ENCODE measurements around the gene SPEF1. TPM values are rescaled to one million over a fixed set of nuclear protein-coding genes. Genes with fewer than 3 reads are reported as not detected.
A peak's percentile ranks its signal among the peaks of the same experiment; 100 is the strongest.

SPEF1 gene
- total RNA-seq, 1 experiment from 2014 or later = not detected

GRCh38 chr20:3785240-3786125 is 4.2 kb upstream of the SPEF1 start:
- H3K4me3 Mint-ChIP-seq (ENCODE audit: unreplicated experiment) = peak overlapping the region; percentile 74
- Histone ChIP-seq H3K27me3 (replicated peaks; ENCODE audit: control insufficient read depth, insufficient read depth, low read length) (no peaks in the 10 kb centered on the region), H3K4me1 (peaks cover 29% of the 10 kb centered on the region), H3K9me3 (no peaks in the 10 kb centered on the region), H3K36me3 (ENCODE audit: control insufficient read depth, insufficient read depth, low read length) (no peaks in the 10 kb centered on the region), H3K4me3 (ENCODE audit: low read depth, low read length) (peak overlapping the region; percentile 89)
- H3K27ac Mint-ChIP-seq (ENCODE audit: unreplicated experiment) = no peak overlapping the region
- ChIA-PET POLR2A (interaction anchor here (1.5 to 2.1 kb wide), 3 partner anchors 10 to 35 kb away, joined by 5 to 12 read pairs (median 7); partner anchors contain the start of genes AP5S1 and CDC25B), CTCF (interaction anchor here (1.1 to 2.5 kb wide), 4 partner anchors 17 to 287 kb away, joined by 3 to 27 read pairs (median 12); partner anchors contain the start of genes ADISSP and AP5S1)
- H3K27me3 Mint-ChIP-seq (ENCODE audit: insufficient read depth, unreplicated experiment) = peaks cover 3% of the 10 kb centered on the region
- DNase-seq = no peak
- peaks cover 7% of the 10 kb centered on the region for H3K4me1 Mint-ChIP-seq (ENCODE audit: low read depth, unreplicated experiment)
- intact Hi-C loops (cut with micrococcal nuclease; ENCODE audit: unreplicated experiment) = loop anchor here (1.0 to 5.0 kb wide), 2 partner anchors 35 to 72 kb away; partner anchors contain the start of gene AP5S1
- no peak for TF ChIP-seq CTCF (IDR thresholded peaks at IDR 0.05; ENCODE audit: insufficient read depth in 1 of 2, low read depth in 1 of 2, low read length in 1 of 2, severe bottlenecking in 1 of 2, unreplicated experiment in 1 of 2)
- no TSS peak for BruUV-seq (replicated peaks)
- peaks cover 14% of the 10 kb centered on the region for H3K36me3 Mint-ChIP-seq (ENCODE audit: insufficient read depth, unreplicated experiment)
- H3K9me3 Mint-ChIP-seq (ENCODE audit: unreplicated experiment) = no peaks in the 10 kb centered on the region

- no peak for TF ChIP-seq CTCF (IDR thresholded peaks at IDR 0.05; ENCODE audit: insufficient read depth in 1 of 2, low read depth in 1 of 2, low read length in 1 of 2, severe bottlenecking in 1 of 2, unreplicated experiment in 1 of 2)
- intact Hi-C loops (cut with micrococcal nuclease; ENCODE audit: unreplicated experiment) = loop anchor here (5.0 kb wide), 1 partner anchor 72 kb away; no protein-coding TSS in a partner anchor
- no peaks in the 10 kb centered on the region for H3K27me3 ChIP-seq (replicated peaks; ENCODE audit: control insufficient read depth, insufficient read depth, low read length)
- H3K4me3 ChIP-seq (ENCODE audit: low read depth, low read length) = no peak overlapping the region; the same call in 1 of the 2 replicates
- Mint-ChIP-seq H3K9me3 (ENCODE audit: unreplicated experiment) (no peaks in the 10 kb centered on the region), H3K27ac (ENCODE audit: unreplicated experiment) (no peak overlapping the region), H3K27me3 (ENCODE audit: insufficient read depth, unreplicated experiment) (peaks cover 3% of the 10 kb centered on the region), H3K4me3 (ENCODE audit: unreplicated experiment) (peak overlapping the region; percentile 30), H3K36me3 (ENCODE audit: insufficient read depth, unreplicated experiment) (peaks cover 14% of the 10 kb centered on the region), H3K4me1 (ENCODE audit: low read depth, unreplicated experiment) (peaks cover 7% of the 10 kb centered on the region)
- ChIA-PET POLR2A (interaction anchor here (1.6 kb wide), 1 partner anchor 11 kb away, joined by 5 read pairs; the partner anchor contains the start of gene CDC25B), CTCF (interaction anchor here (2.5 kb wide), 1 partner anchor 17 kb away, joined by 8 read pairs; the partner anchor contains the start of gene ADISSP)
- H3K9me3 ChIP-seq = no peaks in the 10 kb centered on the region
- DNase-seq = no peak
- peaks cover 29% of the 10 kb centered on the region for H3K4me1 ChIP-seq
- BruUV-seq (replicated peaks) = no TSS peak
- no peaks in the 10 kb centered on the region for H3K36me3 ChIP-seq (ENCODE audit: control insufficient read depth, insufficient read depth, low read length)
Observed at GRCh38 chr20:3784863-3785239, 3.6 kb upstream of the SPEF1 start.

- TSS peak; percentile 86 for BruUV-seq (replicated peaks)
- no peaks in the 10 kb centered on the region for H3K9me3 Mint-ChIP-seq (ENCODE audit: unreplicated experiment)
- POLR2A ChIA-PET = interaction anchor here (1.6 kb wide), 1 partner anchor 12 kb away, joined by 5 read pairs; the partner anchor contains the start of gene CDC25B
- Histone ChIP-seq H3K9me3 (no peaks in the 10 kb centered on the region), H3K4me3 (ENCODE audit: low read depth, low read length) (no peak overlapping the region), H3K4me1 (peaks cover 29% of the 10 kb centered on the region), H3K27me3 (replicated peaks; ENCODE audit: control insufficient read depth, insufficient read depth, low read length) (no peaks in the 10 kb centered on the region), H3K36me3 (ENCODE audit: control insufficient read depth, insufficient read depth, low read length) (no peaks in the 10 kb centered on the region)
- TF ChIP-seq CTCF (IDR thresholded peaks at IDR 0.05; ENCODE audit: insufficient read depth in 1 of 2, low read depth in 1 of 2, low read length in 1 of 2, severe bottlenecking in 1 of 2, unreplicated experiment in 1 of 2) = no peak
- peaks cover 14% of the 10 kb centered on the region for H3K36me3 Mint-ChIP-seq (ENCODE audit: insufficient read depth, unreplicated experiment)
- intact Hi-C loops (cut with micrococcal nuclease; ENCODE audit: unreplicated experiment) = no loop called here
- peak overlapping the region; percentile 30 for H3K4me3 Mint-ChIP-seq (ENCODE audit: unreplicated experiment)
- no peak overlapping the region for H3K27ac Mint-ChIP-seq (ENCODE audit: unreplicated experiment)
- CTCF ChIA-PET = interaction anchor here (0.6 kb wide), 1 partner anchor 84 kb away, joined by 4 read pairs; no protein-coding TSS in a partner anchor
- peaks cover 7% of the 10 kb centered on the region for H3K4me1 Mint-ChIP-seq (ENCODE audit: low read depth, unreplicated experiment)
- H3K27me3 Mint-ChIP-seq (ENCODE audit: insufficient read depth, unreplicated experiment) = peaks cover 6% of the 10 kb centered on the region
- DNase-seq = no peak
Observed at GRCh38 chr20:3784216-3784853, 3.1 kb upstream of the SPEF1 start.

Measured in Caco-2 (cell line).